GM18526 (cell line): ENCODE measurements around the gene UNC79.

Experiments used
- POLR2A ChIP-seq: IDR thresholded peaks from 3 replicates; pipeline ENCODE4 v1.6.1; 2011; ENCODE audit not compliant: insufficient read length; ENCODE audit errors: extremely low read depth

The UNC79 gene

DNA sequence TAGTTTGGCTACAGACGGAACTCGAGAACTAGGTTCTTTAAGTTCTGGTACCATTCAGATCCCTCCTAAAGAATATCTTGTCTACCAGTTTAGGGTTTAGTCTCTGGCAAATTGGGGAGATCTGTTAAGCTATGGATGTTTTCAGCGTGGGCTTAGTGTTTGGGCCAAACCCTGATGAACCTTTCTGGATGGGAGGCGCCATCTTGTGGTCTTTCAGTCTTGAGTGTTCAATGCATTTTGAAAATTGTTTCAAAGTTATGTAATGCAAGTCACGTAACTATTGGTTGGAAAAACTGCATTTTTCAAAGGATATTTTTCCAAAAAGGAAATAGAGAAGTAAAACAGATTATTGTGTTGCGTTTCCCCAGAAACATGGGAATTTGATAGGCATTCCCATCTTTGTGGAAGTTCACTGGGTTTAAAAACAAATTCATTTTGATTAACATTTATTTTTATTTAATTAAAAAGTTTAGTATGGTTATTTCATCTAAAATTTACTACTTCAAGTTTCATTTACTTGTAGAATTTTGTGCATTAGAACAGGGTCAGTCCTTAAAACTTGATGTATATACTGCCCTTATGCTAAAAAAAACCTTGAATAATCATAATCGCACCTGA, 188.5 kb downstream of the UNC79 start:
- TF ChIP-seq POLR2A = no peak

GRCh38 chr14:93628048-93628447, 197.3 kb downstream of the UNC79 start:
- TF ChIP-seq POLR2A = no peak

DNA sequence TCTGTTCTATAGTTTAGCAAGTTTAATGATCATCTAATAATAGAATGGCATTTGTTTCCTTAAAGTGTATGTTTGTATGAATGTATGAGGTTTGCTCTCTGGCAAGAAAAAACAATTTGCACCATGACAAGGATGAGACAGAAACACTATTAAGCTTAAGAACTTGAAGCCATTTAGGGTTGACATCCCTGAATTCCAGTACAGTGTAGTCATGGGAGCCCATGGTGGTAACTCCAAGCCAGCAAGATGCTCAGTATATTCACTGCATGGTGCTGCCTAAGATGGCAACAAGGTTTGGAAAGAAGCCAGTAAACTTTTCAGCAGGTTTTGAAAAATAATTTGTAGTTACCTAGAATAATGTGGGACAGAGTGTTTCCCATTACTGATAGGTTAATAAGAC, 198.9 kb downstream of the UNC79 start:
- no peak for TF ChIP-seq POLR2A

- no peak for TF ChIP-seq POLR2A
These were observed 208.1 kb downstream of the UNC79 start for GRCh38 chr14:93638790-93639189.

- no peak for TF ChIP-seq POLR2A
These were observed 212.4 kb downstream of the UNC79 start for GRCh38 chr14:93643127-93643526.

DNA sequence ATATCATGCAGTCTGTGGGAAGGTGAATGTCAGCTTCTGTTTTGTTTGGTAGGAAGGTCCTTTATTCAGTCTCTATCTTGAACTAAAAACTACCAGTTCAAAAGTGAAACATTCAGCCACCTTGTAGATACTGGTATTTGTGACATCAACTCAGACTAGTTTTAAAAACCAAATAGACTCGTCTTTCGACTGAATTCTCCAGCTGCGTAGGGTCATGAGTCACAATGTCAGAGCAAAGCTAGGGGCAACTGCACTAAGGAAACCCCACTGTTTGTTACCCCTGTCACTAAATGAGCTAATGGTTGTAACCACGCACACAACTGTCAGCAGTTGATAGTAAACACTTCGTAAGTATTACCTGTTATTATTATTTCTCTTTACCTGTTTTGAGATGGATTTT, 212.9 kb downstream of the UNC79 start:
- no peak for TF ChIP-seq POLR2A

DNA sequence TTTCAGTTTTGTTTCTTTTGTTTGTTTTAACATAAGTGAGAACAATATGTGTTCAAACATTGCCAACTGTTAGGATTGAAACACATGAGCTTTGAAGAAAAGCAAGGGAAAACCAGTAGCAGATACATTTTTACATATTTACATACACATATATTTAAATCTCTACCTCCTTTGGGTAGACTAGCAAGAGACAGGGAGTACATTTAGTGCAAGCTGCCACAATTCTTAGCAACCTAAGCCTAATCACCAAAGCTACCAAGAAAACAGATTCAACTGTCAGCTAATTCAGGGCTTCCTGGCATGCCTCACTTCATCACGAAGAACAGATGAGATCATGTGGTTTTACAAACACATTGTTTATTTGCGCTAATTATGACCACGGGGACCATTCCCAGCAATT, 214.5 kb downstream of the UNC79 start:
- TF ChIP-seq POLR2A = no peak

GRCh38 chr14:93648440-93649168, 217.9 kb downstream of the UNC79 start:
- TF ChIP-seq POLR2A = no peak

DNA sequence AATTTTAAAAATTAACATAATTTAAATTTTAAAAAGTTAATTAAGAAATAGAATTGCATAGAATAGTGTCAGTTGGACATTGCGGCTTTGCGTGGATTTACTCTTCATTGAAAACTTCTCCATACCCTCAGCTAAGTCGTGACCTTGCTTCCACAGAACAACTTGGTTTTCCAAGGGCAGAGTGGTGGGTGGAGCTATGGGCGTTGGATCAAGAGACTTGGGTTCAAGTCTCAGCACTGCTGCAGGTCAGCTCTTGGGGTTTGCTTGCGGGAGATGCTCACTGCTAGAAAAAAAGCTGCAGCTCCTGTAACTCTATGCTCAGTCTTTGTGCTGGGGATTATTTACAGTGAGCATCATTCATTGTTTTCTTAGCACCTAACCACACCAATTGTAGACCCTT, 223.9 kb downstream of the UNC79 start:
- no peak for TF ChIP-seq POLR2A

DNA sequence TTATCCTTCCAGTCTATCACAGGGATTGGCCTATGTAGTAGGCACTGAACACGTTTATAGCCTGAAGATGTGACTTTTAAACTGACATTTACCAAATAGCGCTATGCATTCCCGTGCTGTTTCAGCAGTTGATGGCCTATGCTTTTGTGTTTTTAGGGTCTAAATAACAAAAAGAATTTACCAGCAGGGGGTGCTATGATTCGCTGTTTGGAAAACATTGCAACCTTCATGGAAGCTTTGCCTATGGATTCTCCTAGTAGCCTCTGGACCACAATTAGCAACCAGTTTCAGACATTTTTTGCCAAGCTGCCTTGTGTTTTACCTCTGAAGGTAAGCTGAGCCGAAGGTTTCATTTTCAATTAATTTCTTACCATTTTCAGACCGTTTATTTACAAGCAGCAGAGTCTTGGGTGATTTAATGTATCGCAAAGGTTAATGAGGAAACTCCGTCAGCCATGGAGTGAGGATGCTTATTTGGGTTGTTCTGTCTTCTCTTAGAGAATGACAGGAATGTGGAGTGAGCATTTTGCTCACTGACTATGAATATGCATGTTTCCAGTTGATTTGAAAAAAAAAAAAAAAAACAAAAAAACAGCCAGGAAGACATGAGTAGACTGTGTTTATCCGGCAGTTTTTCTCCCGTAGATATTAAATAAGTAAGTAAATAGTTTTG, 224.5 kb downstream of the UNC79 start:
- no peak for TF ChIP-seq POLR2A

GRCh38 chr14:93657875-93658274, 227.1 kb downstream of the UNC79 start:
- no peak for TF ChIP-seq POLR2A

DNA sequence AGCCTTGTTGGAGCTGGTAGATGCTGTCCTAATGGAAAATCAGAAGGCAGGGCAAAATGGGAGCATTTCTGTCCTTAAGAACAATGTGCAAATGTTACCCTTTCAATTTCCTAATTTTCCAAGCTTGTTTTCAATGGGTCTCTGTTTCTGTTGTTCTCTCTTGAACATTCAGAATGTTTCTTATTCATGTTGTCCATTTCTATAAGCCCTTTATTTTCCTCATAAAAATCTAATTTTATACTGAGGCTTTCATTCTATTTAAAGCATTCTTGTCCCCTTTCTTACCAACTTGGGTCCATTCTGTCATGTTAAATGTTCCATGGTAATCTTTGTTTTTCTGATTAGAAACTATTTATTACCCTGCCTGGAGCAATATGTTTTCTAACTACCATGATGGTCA, 232.6 kb downstream of the UNC79 start:
- no peak for TF ChIP-seq POLR2A

GRCh38 chr14:93665169-93665568, 234.4 kb downstream of the UNC79 start:
- no peak for TF ChIP-seq POLR2A

DNA sequence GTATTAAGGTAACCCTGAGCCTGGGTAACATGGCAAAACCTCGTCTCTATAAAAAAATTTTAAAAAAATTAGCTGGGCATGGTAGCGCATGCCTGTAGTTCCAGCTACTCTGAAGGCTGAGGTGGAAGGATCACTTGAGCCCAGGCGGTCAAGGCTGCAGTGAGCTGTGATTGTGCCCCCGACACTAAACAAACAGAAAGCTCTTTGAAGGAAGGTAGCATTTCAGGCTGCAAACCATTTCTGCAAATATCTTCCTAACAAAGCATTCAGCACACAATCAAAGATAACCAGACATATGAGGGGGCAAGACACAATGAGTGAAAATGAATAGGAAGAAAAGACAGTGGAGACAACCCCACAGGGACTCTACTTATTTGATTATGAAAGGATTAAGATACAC, 238.9 kb downstream of the UNC79 start:
- no peak for TF ChIP-seq POLR2A

DNA sequence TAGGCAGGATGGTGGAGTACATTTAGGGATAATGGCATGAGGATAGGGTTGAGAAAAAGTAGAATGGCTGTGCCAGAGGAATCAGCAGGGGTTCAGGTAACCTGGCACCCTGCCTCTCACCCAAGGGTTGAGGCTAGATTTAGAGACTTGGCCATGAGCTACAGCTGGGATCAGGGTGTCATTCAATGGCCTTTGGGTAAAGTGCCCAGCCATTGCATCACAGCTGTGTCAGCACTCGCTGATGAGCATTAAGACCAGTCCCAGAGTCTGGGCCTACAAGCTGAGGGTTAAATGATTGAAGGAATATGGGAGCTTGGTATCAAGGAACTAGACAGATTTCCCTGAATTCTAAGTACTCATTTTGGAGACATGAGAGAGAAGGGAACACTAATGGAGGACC, 243.6 kb downstream of the UNC79 start:
- no peak for TF ChIP-seq POLR2A

- no peak for TF ChIP-seq POLR2A
These were observed 244.9 kb downstream of the UNC79 start for GRCh38 chr14:93675651-93676050.
